AG09309 (cell line): ENCODE measurements around the gene S100A3.

ENCODE experiments used
- DNase-seq: peaks from one replicate; pipeline ENCODE4 v3.0.0-alpha.2; 2010; ENCODE audit warnings: low read depth
- H3K4me3 ChIP-seq: 2 replicates; pipeline ENCODE4 v1.5.1; 2011; ENCODE audit warnings: mild to moderate bottlenecking, low read depth, low read length, moderate library complexity; ENCODE audit not compliant: control insufficient read depth
- TF ChIP-seq, protein P1 (sequence below): IDR thresholded peaks from 2 replicates; pipeline ENCODE4 v1.5.1; 2011; ENCODE audit warnings: mild to moderate bottlenecking, low read depth, low read length, inconsistent platforms; ENCODE audit not compliant: insufficient read depth, control insufficient read depth; ENCODE audit errors: missing control alignments

Gene S100A3

DNA sequence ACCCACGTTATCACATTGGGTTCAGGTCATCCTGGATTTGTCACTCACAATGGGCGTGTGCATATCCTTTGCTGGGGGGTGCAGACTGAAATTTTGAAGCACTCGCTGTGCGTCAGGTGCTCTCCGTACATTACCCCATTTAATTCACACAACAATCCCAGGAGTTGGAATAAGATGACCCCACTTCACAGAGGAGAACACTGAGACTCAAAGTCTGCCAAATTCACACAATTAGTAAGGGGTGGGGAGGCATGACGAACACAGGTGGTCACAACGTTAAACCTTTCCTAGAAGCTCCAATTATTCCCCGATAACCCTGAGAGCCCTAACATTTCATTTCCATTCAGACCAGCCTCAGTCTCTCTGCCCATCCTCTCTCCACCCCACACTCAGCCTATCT is 20.4 kb upstream of the S100A3 start:
- no peak for DNase-seq
- TF ChIP-seq, protein P1, sequence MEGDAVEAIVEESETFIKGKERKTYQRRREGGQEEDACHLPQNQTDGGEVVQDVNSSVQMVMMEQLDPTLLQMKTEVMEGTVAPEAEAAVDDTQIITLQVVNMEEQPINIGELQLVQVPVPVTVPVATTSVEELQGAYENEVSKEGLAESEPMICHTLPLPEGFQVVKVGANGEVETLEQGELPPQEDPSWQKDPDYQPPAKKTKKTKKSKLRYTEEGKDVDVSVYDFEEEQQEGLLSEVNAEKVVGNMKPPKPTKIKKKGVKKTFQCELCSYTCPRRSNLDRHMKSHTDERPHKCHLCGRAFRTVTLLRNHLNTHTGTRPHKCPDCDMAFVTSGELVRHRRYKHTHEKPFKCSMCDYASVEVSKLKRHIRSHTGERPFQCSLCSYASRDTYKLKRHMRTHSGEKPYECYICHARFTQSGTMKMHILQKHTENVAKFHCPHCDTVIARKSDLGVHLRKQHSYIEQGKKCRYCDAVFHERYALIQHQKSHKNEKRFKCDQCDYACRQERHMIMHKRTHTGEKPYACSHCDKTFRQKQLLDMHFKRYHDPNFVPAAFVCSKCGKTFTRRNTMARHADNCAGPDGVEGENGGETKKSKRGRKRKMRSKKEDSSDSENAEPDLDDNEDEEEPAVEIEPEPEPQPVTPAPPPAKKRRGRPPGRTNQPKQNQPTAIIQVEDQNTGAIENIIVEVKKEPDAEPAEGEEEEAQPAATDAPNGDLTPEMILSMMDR, result no peak
- no peak overlapping the region for H3K4me3 ChIP-seq

DNA sequence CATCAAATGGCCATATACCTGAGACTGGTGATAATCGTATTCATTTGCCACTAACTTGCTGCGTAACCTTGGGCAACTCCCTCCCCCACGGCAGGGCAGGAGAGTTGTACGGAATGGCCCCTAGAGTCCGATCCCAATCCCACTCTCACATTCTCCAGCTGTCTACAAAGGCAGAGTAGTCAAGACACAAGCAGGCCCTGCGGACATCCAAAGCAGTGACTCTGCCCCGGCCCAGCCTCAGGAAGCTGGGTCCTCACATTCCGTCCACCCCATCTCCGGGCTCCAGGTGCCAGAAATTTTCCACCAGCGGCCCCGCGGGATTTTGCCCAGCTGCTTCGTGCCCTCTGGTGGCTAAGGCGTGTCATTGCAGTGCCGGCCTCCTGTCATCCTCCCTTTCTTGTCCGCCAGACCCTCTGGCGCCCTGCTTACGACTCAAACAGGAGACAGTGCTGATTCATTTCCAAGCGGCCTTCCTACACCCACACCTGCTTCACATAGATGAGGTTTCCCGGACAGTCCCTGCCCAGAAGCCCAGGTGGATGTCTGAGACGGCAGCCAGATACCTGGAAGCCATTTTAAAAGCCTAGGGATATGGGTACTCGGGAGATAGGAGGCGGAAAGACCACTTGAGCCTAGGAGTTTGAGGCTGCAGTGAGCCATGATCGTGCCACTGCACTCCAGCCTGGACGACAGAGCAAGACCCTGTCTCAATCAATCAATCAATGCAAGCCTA is 19.5 kb upstream of the S100A3 start:
- no peak overlapping the region; the same call in none of the 2 replicates for H3K4me3 ChIP-seq
- DNase-seq, result peak; percentile 58

DNA sequence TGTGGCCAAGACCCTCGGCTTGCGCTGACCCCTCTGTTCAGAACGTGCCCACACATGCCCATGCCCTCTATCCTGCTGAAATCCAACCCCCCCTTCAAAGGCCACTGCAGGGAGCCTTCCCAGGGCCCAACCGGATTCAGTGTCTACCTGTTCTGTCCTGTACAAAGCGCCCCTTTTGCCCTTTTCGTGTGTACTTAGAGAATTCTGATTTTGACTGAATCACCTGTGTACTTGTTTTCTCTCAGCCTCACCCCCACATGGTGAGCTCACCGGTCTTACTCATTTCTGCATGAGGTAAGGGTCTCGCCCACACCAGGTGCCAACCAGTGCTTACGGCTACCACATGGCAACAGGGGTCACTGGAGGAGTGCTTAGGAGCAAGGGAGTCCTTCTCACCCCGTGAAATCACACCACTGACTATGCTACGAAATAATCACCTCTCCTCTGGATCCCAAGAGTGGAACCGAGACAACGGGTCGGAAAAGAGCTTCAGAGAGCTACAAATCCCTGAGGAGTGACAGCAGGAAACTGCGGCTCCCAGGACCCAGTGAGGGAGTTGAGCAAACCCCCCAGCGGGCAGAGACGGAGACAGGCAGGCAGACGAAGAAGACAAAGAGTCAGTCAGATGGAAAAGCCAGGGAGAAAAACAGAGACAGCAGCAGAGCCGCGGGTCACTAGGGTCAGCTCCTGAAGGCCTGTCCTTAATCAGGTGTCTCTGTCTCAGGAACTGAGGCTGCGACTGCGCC is 18.7 kb upstream of the S100A3 start:
- DNase-seq, result no peak
- no peak overlapping the region; the same call in 1 of the 2 replicates for H3K4me3 ChIP-seq
- TF ChIP-seq, protein P1, result no peak

More for the DNA sequence above, 19.5 kb upstream of the S100A3 start:
- TF ChIP-seq, protein P1, result peak; percentile 98

DNA sequence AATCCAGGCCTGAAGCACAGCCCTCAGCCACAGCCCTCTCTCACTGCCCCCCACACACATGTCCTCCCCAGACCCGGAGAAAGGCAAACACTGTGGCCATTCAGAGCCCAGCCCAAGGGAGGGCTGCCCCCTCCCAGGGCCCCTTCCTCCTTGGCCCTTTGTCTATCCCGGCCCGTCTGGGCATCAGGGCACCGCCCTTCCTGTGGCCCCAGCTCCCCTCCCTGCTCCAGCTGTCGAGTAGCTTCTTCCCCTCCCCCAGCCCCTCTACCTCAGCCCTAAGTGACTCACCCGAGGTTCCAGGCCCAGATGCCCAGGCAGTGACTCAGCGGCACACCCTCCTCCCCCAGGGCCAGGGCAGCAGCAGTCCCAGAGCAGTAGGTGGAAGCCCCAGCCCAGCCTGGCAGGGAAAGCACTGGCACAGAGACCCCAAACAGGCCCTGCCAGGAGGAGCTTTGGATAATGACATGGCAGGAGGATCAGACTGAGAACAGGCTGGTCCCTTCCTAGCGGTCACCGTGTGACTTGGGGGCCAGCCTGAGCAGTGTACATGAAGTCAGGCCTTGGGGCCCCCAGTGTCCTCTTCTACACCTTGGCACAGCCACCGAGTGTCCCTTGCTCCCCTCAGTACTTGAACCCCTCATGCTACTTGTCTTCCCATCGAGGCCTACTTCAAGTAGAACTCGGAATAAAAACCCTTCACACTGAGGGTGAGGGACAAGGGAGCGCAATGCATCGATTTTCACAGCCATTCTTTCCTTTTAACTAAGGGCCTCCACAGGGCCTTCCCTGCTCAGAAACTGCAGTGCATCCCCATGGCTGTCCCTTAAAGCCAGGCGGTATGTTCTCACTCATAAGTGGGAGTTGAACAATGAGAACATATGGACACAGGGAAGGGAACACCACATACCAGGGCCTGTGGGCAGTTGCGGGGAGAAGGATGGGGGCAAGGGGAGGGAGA is 17.6 kb upstream of the S100A3 start:
- DNase-seq, result peak; percentile 95
- TF ChIP-seq, protein P1, result no peak
- H3K4me3 ChIP-seq, result peak overlapping the region; percentile 9

DNA sequence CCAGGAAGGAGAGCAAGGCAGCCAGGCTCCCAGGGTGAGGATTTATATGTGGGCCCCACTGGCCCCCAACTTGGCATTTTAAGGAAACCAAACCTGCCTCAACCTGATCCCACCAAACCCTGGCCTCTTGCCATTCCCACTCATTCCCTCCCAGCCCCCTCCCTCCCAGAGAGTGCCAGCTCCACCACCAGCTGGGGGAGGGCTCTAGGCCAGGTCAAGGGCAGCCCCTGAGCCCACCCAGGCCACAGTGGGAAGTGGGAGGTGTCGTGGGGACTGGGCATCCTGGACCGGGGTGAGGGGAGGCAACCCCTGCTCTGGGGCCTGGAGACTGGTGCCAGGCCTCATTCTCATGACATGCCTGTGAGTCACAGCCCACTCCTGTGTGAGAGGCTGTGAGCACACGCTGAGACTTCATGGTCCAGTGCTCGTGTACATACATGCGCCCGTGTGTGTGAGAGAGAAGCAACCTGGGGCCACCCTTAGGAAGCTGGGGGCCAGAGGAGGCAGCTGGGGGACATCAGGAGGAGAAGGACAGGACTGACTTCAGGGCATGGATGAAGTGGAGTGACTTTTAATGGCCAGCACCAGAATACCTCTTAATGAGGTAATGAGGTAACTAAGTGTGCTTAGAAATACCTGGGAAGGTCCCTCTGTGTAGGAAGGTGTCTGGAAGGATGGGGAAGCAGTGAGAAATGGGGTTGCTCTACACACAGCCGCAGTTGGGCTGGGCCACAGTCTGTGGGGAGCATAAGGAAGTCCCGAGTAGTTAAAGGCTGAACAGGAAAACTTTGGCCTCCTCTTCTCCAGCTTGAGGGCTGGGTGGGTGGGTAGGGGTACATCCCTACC is 16.7 kb upstream of the S100A3 start, which contains the start of gene S100A2:
S100A2 (minus strand) TSS at position 316 of the 846 bp plus-strand sequence. CDS start 1,967 bp downstream, outside the sequence.
- TF ChIP-seq, protein P1, result no peak
- peak; percentile 85 for DNase-seq
- H3K4me3 ChIP-seq, result peak within 1 kb of the TSS; percentile 9
